Stomach (tissue), 4 donors: Measurements from ENCODE around the gene CBFA2T3.
"Not testable (repeated sequence)": the region's sequence is repeated elsewhere in the genome, so short reads cannot be mapped to it uniquely, and the experiment has no call there.

Experiments
- CTCF ChIP-seq, 7 experiments: fragments of 450-650 bp in 4 of 7; fragments of 200-600 bp in 3 of 7; sonication (generic) in 3 of 7; IDR thresholded peaks; one replicate each; pipeline ENCODE4 v1.5.1; 2016 to 2019; ENCODE audit warnings: antibody characterized with exemption in 7 of 7, control low read depth in 2 of 7, mild to moderate bottlenecking in 1 of 7
- POLR2A ChIP-seq, 4 donors: fragments of 450-650 bp; IDR thresholded peaks; one replicate each; pipeline ENCODE4 v1.6.1; 2016; ENCODE audit warnings: antibody characterized with exemption in 4 of 4, control low read depth in 2 of 4, mild to moderate bottlenecking in 1 of 4, moderate library complexity in 1 of 4
- POLR2AphosphoS5 ChIP-seq, 3 donors: sonication (generic); formaldehyde crosslinking; IDR thresholded peaks; one replicate each; pipeline ENCODE4 v1.6.1; 2016; ENCODE audit warnings: antibody characterized with exemption in 3 of 3

GRCh38 chr16:89002081-89002480, 25.1 kb upstream of the CBFA2T3 start:
- TF ChIP-seq CTCF, POLR2A, POLR2AphosphoS5 (IDR thresholded peaks at IDR 0.05): not testable (repeated sequence)
